Measurements from ENCODE around the gene ABHD17B. TPM values are rescaled to one million over a fixed set of nuclear protein-coding genes. Genes with fewer than 3 reads are reported as not detected.

ABHD17B gene
- total RNA-seq, 6 experiments from 2014 or later: 13.6 to 17.9 (median 15.5) TPM

GRCh38 chr9:71876829-71877228 is 34.2 kb downstream of the ABHD17B start:
- Mint-ChIP-seq H3K27me3 (ENCODE audit: insufficient read depth) (no peaks in the 10 kb centered on the region; the same call in 1 of the 2 replicates), H3K36me3 (ENCODE audit: low read depth) (peaks cover 46% of the 10 kb centered on the region), H3K27ac (no peak overlapping the region), H3K4me1 (ENCODE audit: low read depth) (peaks cover 4% of the 10 kb centered on the region; the same call in 1 of the 2 replicates), H3K9me3 (peaks cover 38% of the 10 kb centered on the region), H3K4me3 (no peak overlapping the region)
- no peak for TF ChIP-seq CTCF (IDR thresholded peaks at IDR 0.05)
- DNase-seq: no peak

- Mint-ChIP-seq H3K4me1 (ENCODE audit: low read depth) (peaks cover 4% of the 10 kb centered on the region; the same call in 1 of the 2 replicates), H3K36me3 (ENCODE audit: low read depth) (peaks cover 40% of the 10 kb centered on the region), H3K27me3 (ENCODE audit: insufficient read depth) (no peaks in the 10 kb centered on the region), H3K27ac (no peak overlapping the region), H3K9me3 (peaks cover 33% of the 10 kb centered on the region), H3K4me3 (no peak overlapping the region)
- no peak for DNase-seq
- TF ChIP-seq CTCF (IDR thresholded peaks at IDR 0.05): no peak
Measured at GRCh38 chr9:71876106-71876505, 34.9 kb downstream of the ABHD17B start.

- Mint-ChIP-seq H3K9me3 (peaks cover 28% of the 10 kb centered on the region), H3K36me3 (ENCODE audit: low read depth) (peaks cover 35% of the 10 kb centered on the region), H3K4me1 (ENCODE audit: low read depth) (peaks cover 4% of the 10 kb centered on the region; the same call in 1 of the 2 replicates), H3K27me3 (ENCODE audit: insufficient read depth) (no peaks in the 10 kb centered on the region), H3K4me3 (no peak overlapping the region), H3K27ac (no peak overlapping the region)
- DNase-seq: no peak
- no peak for TF ChIP-seq CTCF (IDR thresholded peaks at IDR 0.05)
Measured at GRCh38 chr9:71875345-71875744, 35.6 kb downstream of the ABHD17B start.

- no peak for TF ChIP-seq CTCF (IDR thresholded peaks at IDR 0.05)
- Mint-ChIP-seq H3K4me3 (no peak overlapping the region), H3K27ac (no peak overlapping the region), H3K9me3 (peaks cover 21% of the 10 kb centered on the region), H3K4me1 (ENCODE audit: low read depth) (peaks cover 17% of the 10 kb centered on the region), H3K27me3 (ENCODE audit: insufficient read depth) (no peaks in the 10 kb centered on the region; the same call in 1 of the 2 replicates), H3K36me3 (ENCODE audit: low read depth) (peaks cover 32% of the 10 kb centered on the region)
- DNase-seq: no peak
Measured at GRCh38 chr9:71863631-71864030, 47.4 kb downstream of the ABHD17B start.

- no peak for DNase-seq
- peaks cover 32% of the 10 kb centered on the region for H3K36me3 Mint-ChIP-seq (ENCODE audit: low read depth)
- H3K9me3 Mint-ChIP-seq: peaks cover 21% of the 10 kb centered on the region
- TF ChIP-seq CTCF (IDR thresholded peaks at IDR 0.05): no peak
- H3K27ac Mint-ChIP-seq: no peak overlapping the region
- H3K4me3 Mint-ChIP-seq: no peak overlapping the region
- H3K4me1 Mint-ChIP-seq (ENCODE audit: low read depth): peaks cover 19% of the 10 kb centered on the region
- H3K27me3 Mint-ChIP-seq (ENCODE audit: insufficient read depth): no peaks in the 10 kb centered on the region; the same call in 1 of the 2 replicates
Measured at GRCh38 chr9:71861618-71862017, 49.4 kb downstream of the ABHD17B start.

GRCh38 chr9:71859939-71860338 is 51.1 kb downstream of the ABHD17B start:
- peaks cover 29% of the 10 kb centered on the region for H3K36me3 Mint-ChIP-seq (ENCODE audit: low read depth)
- no peak for DNase-seq
- no peak overlapping the region for H3K4me3 Mint-ChIP-seq
- H3K9me3 Mint-ChIP-seq: peaks cover 21% of the 10 kb centered on the region
- H3K27me3 Mint-ChIP-seq (ENCODE audit: insufficient read depth): no peaks in the 10 kb centered on the region; the same call in 1 of the 2 replicates
- H3K27ac Mint-ChIP-seq: no peak overlapping the region
- H3K4me1 Mint-ChIP-seq (ENCODE audit: low read depth): peaks cover 17% of the 10 kb centered on the region
- no peak for TF ChIP-seq CTCF (IDR thresholded peaks at IDR 0.05)

All from HFFc6 (cell line).